H1 (cell line): ENCODE measurements around the gene ARHGAP10. TPM values are rescaled to one million over a fixed set of nuclear protein-coding genes. Genes with fewer than 3 reads are reported as not detected.

Source experiments
- TEAD4 ChIP-seq: IDR thresholded peaks from 2 replicates; pipeline ENCODE4 v1.6.1; 2012; ENCODE audit warnings: low read depth, low read length, inconsistent platforms, mixed read lengths
- polyA plus RNA-seq, 7 experiments: library from polyadenylated mRNA; depleted of rRNA in 3 of 7; stranded (reverse) in 5 of 7; unstranded in 2 of 7; fragments of >200 nt in 5 of 7; fragments of 200-250 nt in 2 of 7; gene quantifications; 1 replicate in 5 of 7; 2 replicates in 1 of 7; 4 replicates in 1 of 7; pipeline versions ENCODE4 v1.2.1 to v1.2.3, GENCODE V29; 2011 to 2013; ENCODE audit warnings: missing spikeins in 2 of 7, mixed read lengths in 2 of 7
- total RNA-seq: library from RNA; stranded (reverse); fragmentation: NEBNext Ultra II Directional; extraction: Animal tissue kit (Norgen Biotek cat#: 25700); gene quantifications from 2 replicates; pipeline ENCODE4 v1.2.1, GENCODE V29; 2021

The ARHGAP10 gene
- total and polyA plus RNA-seq, 2 of the 8 experiments (the other 6 are each of a cell fraction or from before 2014, with no cell fraction given), result 3.7 to 6.1 TPM

DNA sequence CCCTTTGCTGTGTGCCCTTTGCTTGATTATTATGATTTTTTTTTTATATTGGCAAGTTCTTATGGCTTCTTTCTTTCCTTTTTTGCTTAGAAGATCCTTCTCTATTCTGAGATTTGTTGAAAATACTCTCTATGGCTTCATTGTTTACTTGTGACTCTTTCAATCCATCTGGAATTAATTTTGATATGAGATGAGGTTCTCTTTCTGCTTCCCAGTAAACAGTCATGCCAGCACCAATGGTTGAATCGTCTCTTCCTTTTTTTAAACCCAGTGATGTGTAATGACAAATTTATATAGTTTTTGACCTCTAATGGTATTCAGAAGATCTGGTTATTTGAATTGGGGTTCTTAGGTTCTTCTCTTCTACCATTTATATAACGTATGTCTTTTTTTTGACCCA, 121.8 kb downstream of the ARHGAP10 start (continued):
- no peak for TF ChIP-seq TEAD4
